Keratinocyte (primary cell): ENCODE data around the gene RPS2. TPM values are rescaled to one million over a fixed set of nuclear protein-coding genes. Genes with fewer than 3 reads are reported as not detected.

Source experiments
- DNase-seq: peaks from one replicate; pipeline ENCODE4 v3.0.0-alpha.2; 2011; ENCODE audit warnings: low read depth, missing footprints, low spot score
- FAIRE-seq: peaks from 2 replicates; lab custom pipeline; 2011; peaks lifted over from hg19 to GRCh38; lab: Jason Lieb, UNC
- H2AFZ ChIP-seq: 2 replicates; pipeline ENCODE4 v1.6.0; 2012; ENCODE audit warnings: low read length, control low read depth, inconsistent platforms; ENCODE audit not compliant: control insufficient read depth
- H3K27ac ChIP-seq: 2 replicates; pipeline ENCODE4 v1.5.1; 2011; ENCODE audit warnings: low read length; ENCODE audit not compliant: control insufficient read depth, insufficient read depth
- H3K27me3 ChIP-seq: 3 replicates; pipeline ENCODE4 v1.6.0; 2011; ENCODE audit warnings: low read length; ENCODE audit not compliant: control insufficient read depth, insufficient read depth; ENCODE audit errors: extremely low read depth
- H3K36me3 ChIP-seq, 2 experiments: 2 replicates in 1 of 2; 3 replicates in 1 of 2; pipeline ENCODE4 v1.5.1; 2011; ENCODE audit warnings: low read length in 2 of 2, mild to moderate bottlenecking in 1 of 2; ENCODE audit not compliant: control insufficient read depth in 2 of 2, insufficient read depth in 2 of 2; ENCODE audit errors: extremely low read depth in 1 of 2
- H3K4me1 ChIP-seq: 3 replicates; pipeline ENCODE4 v1.5.1; 2011; ENCODE audit warnings: low read length; ENCODE audit not compliant: control insufficient read depth, insufficient read depth; ENCODE audit errors: extremely low read depth
- H3K4me2 ChIP-seq: 3 replicates; pipeline ENCODE4 v1.6.0; 2011; ENCODE audit warnings: low read depth, low read length; ENCODE audit not compliant: control insufficient read depth, insufficient read depth; ENCODE audit errors: extremely low read depth
- H3K4me3 ChIP-seq, 3 experiments: fragments of 200-600 bp in 1 of 3; sonication (generic) in 1 of 3; 2 replicates in 2 of 3; 3 replicates in 1 of 3; pipeline ENCODE4 v1.5.1; 2011 to 2016; ENCODE audit warnings: low read length in 3 of 3, mild to moderate bottlenecking in 3 of 3, control low read depth in 2 of 3, inconsistent platforms in 1 of 3, low read depth in 1 of 3, mixed read lengths in 1 of 3, mixed run types in 1 of 3, moderate library complexity in 1 of 3; ENCODE audit not compliant: control insufficient read depth in 2 of 3, insufficient read depth in 2 of 3; ENCODE audit errors: extremely low read depth in 1 of 3
- H3K79me2 ChIP-seq: 2 replicates; pipeline ENCODE4 v1.6.0; 2012; ENCODE audit warnings: low read length; ENCODE audit not compliant: control insufficient read depth, insufficient read depth
- H3K9ac ChIP-seq: 3 replicates; pipeline ENCODE4 v1.6.0; 2011; ENCODE audit warnings: low read length; ENCODE audit not compliant: control insufficient read depth, insufficient read depth; ENCODE audit errors: extremely low read depth
- H3K9me1 ChIP-seq: 3 replicates; pipeline ENCODE4 v1.6.0; 2011; ENCODE audit warnings: low read length; ENCODE audit not compliant: control insufficient read depth, insufficient read depth; ENCODE audit errors: extremely low read depth
- H3K9me3 ChIP-seq: 2 replicates; pipeline ENCODE4 v1.5.1; 2012; ENCODE audit warnings: low read depth, low read length; ENCODE audit not compliant: control insufficient read depth
- H4K20me1 ChIP-seq: 3 replicates; pipeline ENCODE4 v1.6.0; 2011; ENCODE audit warnings: low read length; ENCODE audit not compliant: control insufficient read depth, insufficient read depth; ENCODE audit errors: extremely low read depth
- EZH2 ChIP-seq: IDR thresholded peaks from one replicate; pipeline ENCODE4 v1.6.1; 2012; ENCODE audit warnings: inconsistent platforms, mild to moderate bottlenecking, low read length, moderate library complexity
- dilution Hi-C: fragments of 300-500 bp; cut with MboI; formaldehyde crosslinking; loops from one replicate; pipeline ENCODE4 v1.7.0; 2020; ENCODE audit warnings: low sequenced_read_pairs; ENCODE audit not compliant: extremely low pct_ligation_motif_present
- polyA plus RNA-seq, 5 experiments: library from polyadenylated mRNA; depleted of rRNA in 3 of 5; stranded (reverse) in 3 of 5; stranded (forward) in 1 of 5; unstranded in 1 of 5; fragments of >200 nt; gene quantifications; 1 replicate in 1 of 5; 2 replicates in 3 of 5; 3 replicates in 1 of 5; pipeline versions ENCODE4 v1.2.1 to v1.2.3, GENCODE V29; 2011 to 2012; ENCODE audit warnings: missing spikeins in 2 of 5, low read depth in 1 of 5, low replicate concordance in 1 of 5
- TF ChIP-seq, protein P1 (sequence below), 3 experiments: IDR thresholded peaks in 1 of 3; conservative IDR thresholded peaks in 1 of 3; optimal IDR thresholded peaks in 1 of 3; 2 replicates in 2 of 3; 3 replicates in 1 of 3; pipeline versions ENCODE3 to v1.5.1; 2011; ENCODE audit warnings: low read length in 3 of 3, mild to moderate bottlenecking in 3 of 3, moderate library complexity in 2 of 3, control low read depth in 1 of 3, inconsistent platforms in 1 of 3; ENCODE audit not compliant: insufficient read depth in 2 of 3; ENCODE audit errors: extremely low read depth in 1 of 3

The RPS2 gene
- polyA plus RNA-seq, 1 donor (not counting 4 experiments of a cell fraction or from before 2014, with no cell fraction given) = 3,573 TPM

DNA sequence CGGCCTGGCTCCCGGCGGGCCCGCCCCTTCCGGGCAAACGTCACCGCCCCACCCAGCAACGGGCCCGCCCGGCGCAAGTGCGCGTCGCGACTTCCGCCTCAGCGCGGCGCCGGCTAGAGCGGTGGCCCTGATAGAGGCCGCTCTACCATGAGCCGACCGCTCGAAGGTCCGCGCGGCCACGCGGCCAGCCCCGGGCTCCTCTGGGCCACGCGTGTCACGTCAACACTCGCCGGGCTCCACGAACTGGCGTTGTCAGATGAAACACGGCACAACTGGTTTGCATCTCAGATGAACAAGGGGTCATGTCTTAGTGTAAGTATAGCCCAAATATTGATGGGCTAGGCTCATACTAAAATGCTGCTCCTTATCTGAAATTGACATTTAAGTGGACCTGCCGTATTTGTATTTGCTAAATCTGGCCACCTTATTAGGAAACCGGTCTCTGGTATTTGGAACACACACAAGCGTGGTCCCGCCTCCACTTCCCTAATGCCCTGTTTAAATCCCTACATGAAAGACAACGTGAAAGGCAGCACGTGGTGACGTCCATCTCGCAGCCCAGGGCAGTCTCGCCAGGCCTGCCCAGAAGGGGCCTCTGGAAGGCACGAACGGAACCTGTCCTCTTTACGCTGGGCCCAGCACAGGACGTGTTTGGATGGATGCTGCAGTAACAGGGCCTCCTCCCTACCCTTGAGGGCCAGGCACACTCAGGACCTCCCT is 45.3 kb upstream of the RPS2 start, which contains the start of gene ZNF598:
ZNF598 (minus strand) TSS at position 31 of the 720 bp plus-strand sequence.
- dilution Hi-C loops = no loop called here
- Histone ChIP-seq H4K20me1 (peaks cover 29% of the 10 kb centered on the region), H3K9ac (peak within 1 kb of the TSS; percentile 85), H3K9me3 (no peaks in the 10 kb centered on the region), H3K27me3 (no peaks in the 10 kb centered on the region), H3K9me1 (peaks cover 2% of the 10 kb centered on the region), H3K4me3 (peak within 1 kb of the TSS; percentile 71 to 98 (median 92)), H2AFZ (peak within 1 kb of the TSS; percentile 67), H3K27ac (peak within 1 kb of the TSS; percentile 88), H3K4me1 (peaks cover 32% of the 10 kb centered on the region), H3K79me2 (peaks cover 52% of the 10 kb centered on the region), H3K36me3 (peaks cover 3 to 29% of the 10 kb centered on the region in 2 experiments), H3K4me2 (peak within 1 kb of the TSS; percentile 95)
- no peak for TF ChIP-seq EZH2
- TF ChIP-seq, protein P1, sequence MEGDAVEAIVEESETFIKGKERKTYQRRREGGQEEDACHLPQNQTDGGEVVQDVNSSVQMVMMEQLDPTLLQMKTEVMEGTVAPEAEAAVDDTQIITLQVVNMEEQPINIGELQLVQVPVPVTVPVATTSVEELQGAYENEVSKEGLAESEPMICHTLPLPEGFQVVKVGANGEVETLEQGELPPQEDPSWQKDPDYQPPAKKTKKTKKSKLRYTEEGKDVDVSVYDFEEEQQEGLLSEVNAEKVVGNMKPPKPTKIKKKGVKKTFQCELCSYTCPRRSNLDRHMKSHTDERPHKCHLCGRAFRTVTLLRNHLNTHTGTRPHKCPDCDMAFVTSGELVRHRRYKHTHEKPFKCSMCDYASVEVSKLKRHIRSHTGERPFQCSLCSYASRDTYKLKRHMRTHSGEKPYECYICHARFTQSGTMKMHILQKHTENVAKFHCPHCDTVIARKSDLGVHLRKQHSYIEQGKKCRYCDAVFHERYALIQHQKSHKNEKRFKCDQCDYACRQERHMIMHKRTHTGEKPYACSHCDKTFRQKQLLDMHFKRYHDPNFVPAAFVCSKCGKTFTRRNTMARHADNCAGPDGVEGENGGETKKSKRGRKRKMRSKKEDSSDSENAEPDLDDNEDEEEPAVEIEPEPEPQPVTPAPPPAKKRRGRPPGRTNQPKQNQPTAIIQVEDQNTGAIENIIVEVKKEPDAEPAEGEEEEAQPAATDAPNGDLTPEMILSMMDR (optimal IDR thresholded peaks at IDR 0.05 in 1 of 3, IDR thresholded peaks at IDR 0.05 in 1 of 3, conservative IDR thresholded peaks at IDR 0.05 in 1 of 3; ENCODE audit: extremely low read depth in 1 of 3, insufficient read depth in 2 of 3, low read length in 3 of 3) = no peak
- FAIRE-seq (no peak), DNase-seq (no peak)

DNA sequence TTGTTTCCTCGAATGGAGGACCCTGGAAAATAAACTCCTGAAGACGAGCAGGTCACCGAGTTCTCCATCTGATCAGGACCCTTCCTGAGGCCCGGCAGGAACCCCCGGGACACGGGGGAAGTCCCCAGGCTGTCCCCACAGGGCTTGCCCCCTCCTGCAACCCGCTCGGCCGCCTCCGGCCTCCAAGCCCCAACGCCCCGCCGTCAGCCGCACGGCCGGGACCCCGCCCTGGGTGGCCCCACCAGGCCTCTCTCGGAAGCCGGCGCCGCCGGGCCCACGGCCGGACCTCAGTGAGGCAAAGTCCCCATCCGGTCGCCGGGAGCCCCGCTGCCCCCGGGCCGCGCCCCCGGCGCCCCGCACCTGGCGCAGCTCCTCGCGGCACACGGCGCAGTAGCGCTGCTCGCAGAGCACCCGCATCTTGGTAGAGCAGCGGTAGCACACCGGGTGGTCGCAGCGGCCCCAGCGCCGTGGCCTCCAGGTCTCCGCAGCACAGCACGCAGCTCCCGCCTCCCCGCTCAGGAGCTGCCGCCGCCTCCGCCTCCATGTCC is 44.6 kb upstream of the RPS2 start:
- H3K4me3 ChIP-seq = peak overlapping the region; percentile 71 to 98 (median 92)
- H3K4me2 ChIP-seq = peak overlapping the region; percentile 89
- FAIRE-seq = no peak
- no peaks in the 10 kb centered on the region for H3K27me3 ChIP-seq
- peaks cover 6 to 34% of the 10 kb centered on the region in 2 experiments for H3K36me3 ChIP-seq
- peaks cover 59% of the 10 kb centered on the region for H3K79me2 ChIP-seq
- TF ChIP-seq EZH2 = no peak
- TF ChIP-seq, protein P1 (optimal IDR thresholded peaks at IDR 0.05 in 1 of 3, IDR thresholded peaks at IDR 0.05 in 1 of 3, conservative IDR thresholded peaks at IDR 0.05 in 1 of 3; ENCODE audit: extremely low read depth in 1 of 3, insufficient read depth in 2 of 3, low read length in 3 of 3) = no peak
- no peak overlapping the region for H2AFZ ChIP-seq
- peaks cover 2% of the 10 kb centered on the region for H3K9me1 ChIP-seq
- H4K20me1 ChIP-seq = peaks cover 35% of the 10 kb centered on the region
- H3K9me3 ChIP-seq = no peaks in the 10 kb centered on the region
- no peak for DNase-seq
- peaks cover 34% of the 10 kb centered on the region for H3K4me1 ChIP-seq
- peak overlapping the region; percentile 81 for H3K27ac ChIP-seq
- dilution Hi-C loops = no loop called here
- H3K9ac ChIP-seq = peak overlapping the region; percentile 85
